Measurements from ENCODE around the gene MAPK8IP1. TPM values are rescaled to one million over a fixed set of nuclear protein-coding genes. Genes with fewer than 3 reads are reported as not detected.
"Not testable (repeated sequence)": the region's sequence is repeated elsewhere in the genome, so short reads cannot be mapped to it uniquely, and the experiment has no call there.

Gene MAPK8IP1
- total RNA-seq, 1 experiment from 2014 or later = 12.7 TPM

DNA sequence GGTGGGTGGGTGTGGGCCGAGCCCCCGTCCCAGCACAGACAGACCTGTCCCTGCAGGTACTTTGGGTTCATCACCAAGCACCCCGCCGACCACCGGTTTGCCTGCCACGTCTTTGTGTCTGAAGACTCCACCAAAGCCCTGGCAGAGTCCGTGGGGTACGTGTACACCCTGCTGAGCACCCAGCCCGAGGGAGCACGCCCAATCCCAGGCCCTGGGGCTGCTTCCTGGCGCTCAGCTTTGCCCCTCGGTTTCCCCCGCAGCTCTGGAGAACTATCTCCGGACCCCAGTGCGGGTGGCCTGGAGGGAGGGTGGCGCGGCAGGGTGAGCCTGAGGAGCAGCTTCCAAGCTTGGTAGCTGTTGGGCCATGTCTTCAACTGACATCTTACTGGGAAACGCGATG is 19.6 kb downstream of the MAPK8IP1 start:
- no peak overlapping the region for H3K4me3 ChIP-seq (ENCODE audit: low read depth in 2 of 2, low read length in 2 of 2)
- no TSS peak for BruUV-seq (replicated peaks)
- no peaks in the 10 kb centered on the region for H3K4me1 ChIP-seq (ENCODE audit: control insufficient read depth, insufficient read depth, low read length)
- no peaks in the 10 kb centered on the region for H3K36me3 ChIP-seq (ENCODE audit: control insufficient read depth, insufficient read depth, low read length)
- no peaks in the 10 kb centered on the region for H3K9me3 ChIP-seq (ENCODE audit: control insufficient read depth, insufficient read depth, low read depth, low read length)
- POLR2A ChIA-PET = no interaction called here
- no peak for TF ChIP-seq POLR2AphosphoS5 (IDR thresholded peaks at IDR 0.05; ENCODE audit: low read depth, low read length)
- TF ChIP-seq SIN3A (IDR thresholded peaks at IDR 0.05; ENCODE audit: borderline replicate concordance, insufficient read depth, low read depth, low read length) = no peak
- no peak for TF ChIP-seq TCF7L2 (IDR thresholded peaks at IDR 0.05; ENCODE audit: low read depth, low read length)
- TF ChIP-seq, protein P1, sequence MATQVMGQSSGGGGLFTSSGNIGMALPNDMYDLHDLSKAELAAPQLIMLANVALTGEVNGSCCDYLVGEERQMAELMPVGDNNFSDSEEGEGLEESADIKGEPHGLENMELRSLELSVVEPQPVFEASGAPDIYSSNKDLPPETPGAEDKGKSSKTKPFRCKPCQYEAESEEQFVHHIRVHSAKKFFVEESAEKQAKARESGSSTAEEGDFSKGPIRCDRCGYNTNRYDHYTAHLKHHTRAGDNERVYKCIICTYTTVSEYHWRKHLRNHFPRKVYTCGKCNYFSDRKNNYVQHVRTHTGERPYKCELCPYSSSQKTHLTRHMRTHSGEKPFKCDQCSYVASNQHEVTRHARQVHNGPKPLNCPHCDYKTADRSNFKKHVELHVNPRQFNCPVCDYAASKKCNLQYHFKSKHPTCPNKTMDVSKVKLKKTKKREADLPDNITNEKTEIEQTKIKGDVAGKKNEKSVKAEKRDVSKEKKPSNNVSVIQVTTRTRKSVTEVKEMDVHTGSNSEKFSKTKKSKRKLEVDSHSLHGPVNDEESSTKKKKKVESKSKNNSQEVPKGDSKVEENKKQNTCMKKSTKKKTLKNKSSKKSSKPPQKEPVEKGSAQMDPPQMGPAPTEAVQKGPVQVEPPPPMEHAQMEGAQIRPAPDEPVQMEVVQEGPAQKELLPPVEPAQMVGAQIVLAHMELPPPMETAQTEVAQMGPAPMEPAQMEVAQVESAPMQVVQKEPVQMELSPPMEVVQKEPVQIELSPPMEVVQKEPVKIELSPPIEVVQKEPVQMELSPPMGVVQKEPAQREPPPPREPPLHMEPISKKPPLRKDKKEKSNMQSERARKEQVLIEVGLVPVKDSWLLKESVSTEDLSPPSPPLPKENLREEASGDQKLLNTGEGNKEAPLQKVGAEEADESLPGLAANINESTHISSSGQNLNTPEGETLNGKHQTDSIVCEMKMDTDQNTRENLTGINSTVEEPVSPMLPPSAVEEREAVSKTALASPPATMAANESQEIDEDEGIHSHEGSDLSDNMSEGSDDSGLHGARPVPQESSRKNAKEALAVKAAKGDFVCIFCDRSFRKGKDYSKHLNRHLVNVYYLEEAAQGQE (IDR thresholded peaks at IDR 0.05; ENCODE audit: insufficient read depth in 1 of 2, low read depth in 2 of 2, low read length in 1 of 2) = no peak
- TF ChIP-seq, protein P2, sequence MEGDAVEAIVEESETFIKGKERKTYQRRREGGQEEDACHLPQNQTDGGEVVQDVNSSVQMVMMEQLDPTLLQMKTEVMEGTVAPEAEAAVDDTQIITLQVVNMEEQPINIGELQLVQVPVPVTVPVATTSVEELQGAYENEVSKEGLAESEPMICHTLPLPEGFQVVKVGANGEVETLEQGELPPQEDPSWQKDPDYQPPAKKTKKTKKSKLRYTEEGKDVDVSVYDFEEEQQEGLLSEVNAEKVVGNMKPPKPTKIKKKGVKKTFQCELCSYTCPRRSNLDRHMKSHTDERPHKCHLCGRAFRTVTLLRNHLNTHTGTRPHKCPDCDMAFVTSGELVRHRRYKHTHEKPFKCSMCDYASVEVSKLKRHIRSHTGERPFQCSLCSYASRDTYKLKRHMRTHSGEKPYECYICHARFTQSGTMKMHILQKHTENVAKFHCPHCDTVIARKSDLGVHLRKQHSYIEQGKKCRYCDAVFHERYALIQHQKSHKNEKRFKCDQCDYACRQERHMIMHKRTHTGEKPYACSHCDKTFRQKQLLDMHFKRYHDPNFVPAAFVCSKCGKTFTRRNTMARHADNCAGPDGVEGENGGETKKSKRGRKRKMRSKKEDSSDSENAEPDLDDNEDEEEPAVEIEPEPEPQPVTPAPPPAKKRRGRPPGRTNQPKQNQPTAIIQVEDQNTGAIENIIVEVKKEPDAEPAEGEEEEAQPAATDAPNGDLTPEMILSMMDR (IDR thresholded peaks at IDR 0.05) = no peak
- no peak overlapping the region for H3K27ac ChIP-seq (ENCODE audit: low read length)
- no peaks in the 10 kb centered on the region for H3K27me3 ChIP-seq (ENCODE audit: control insufficient read depth, insufficient read depth, low read length)
- intact Hi-C loops (cut with micrococcal nuclease; ENCODE audit: unreplicated experiment) = no loop called here
- ATAC-seq (no peak), DNase-seq (ENCODE audit: low read depth, low spot score) (no peak)
- in situ Hi-C loops (cut with HindIII; ENCODE audit: low pct_unique_long_range_greater_than_20kb, low sequenced_read_pairs) = no loop called here
- CTCF ChIA-PET = no interaction called here

DNA sequence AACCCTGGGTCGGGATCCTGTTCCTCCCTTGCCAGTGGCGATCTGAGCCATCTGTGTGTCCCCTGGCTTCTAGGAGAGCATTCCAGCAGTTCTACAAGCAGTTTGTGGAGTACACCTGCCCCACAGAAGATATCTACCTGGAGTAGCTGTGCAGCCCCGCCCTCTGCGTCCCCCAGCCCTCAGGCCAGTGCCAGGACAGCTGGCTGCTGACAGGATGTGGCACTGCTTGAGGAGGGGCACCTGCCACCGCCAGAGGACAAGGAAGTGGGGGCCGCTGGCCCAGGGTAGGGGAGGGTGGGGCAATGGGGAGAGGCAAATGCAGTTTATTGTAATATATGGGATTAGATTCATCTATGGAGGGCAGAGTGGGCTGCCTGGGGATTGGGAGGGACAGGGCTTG is 20.1 kb downstream of the MAPK8IP1 start:
- CTCF ChIA-PET; in situ Hi-C loops (cut with HindIII; ENCODE audit: low pct_unique_long_range_greater_than_20kb, low sequenced_read_pairs); ATAC-seq; H3K9me3 ChIP-seq (ENCODE audit: control insufficient read depth, insufficient read depth, low read depth, low read length); H3K36me3 ChIP-seq (ENCODE audit: control insufficient read depth, insufficient read depth, low read length); H3K4me3 ChIP-seq (ENCODE audit: low read depth in 2 of 2, low read length in 2 of 2); H3K27ac ChIP-seq (ENCODE audit: low read length); BruUV-seq (replicated peaks); POLR2A ChIA-PET; intact Hi-C loops (cut with micrococcal nuclease; ENCODE audit: unreplicated experiment); DNase-seq (ENCODE audit: low read depth, low spot score); H3K27me3 ChIP-seq (ENCODE audit: control insufficient read depth, insufficient read depth, low read length); H3K4me1 ChIP-seq (ENCODE audit: control insufficient read depth, insufficient read depth, low read length): not testable (repeated sequence)

DNA sequence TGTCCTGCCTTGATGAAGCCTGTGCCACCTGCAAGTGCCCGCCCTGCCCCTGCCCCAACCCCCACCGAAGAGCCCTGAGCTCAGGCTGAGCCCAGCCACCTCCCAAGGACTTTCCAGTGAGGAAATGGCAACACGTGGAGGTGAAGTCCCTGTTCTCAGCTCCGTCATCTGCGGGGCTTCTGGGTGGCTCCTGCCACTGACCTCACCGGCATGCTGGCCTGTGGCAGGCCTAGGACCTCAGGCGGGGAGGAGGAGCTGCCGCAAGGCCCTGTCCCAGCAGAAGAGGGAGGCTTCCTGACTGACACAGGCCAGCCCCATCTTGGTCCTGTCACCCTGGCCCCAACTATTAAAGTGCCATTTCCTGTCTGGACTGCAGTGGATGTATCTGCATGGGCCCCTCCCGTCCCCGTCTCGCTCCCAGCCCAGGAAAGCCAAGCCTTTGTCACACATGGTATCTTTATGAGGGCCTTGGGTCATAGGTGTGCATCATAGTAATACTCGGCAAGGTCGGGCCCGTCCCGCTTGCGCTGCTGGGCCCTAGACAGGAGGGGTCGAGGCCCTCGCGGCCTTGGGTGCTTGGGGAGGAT is 20.7 kb downstream of the MAPK8IP1 start:
- Histone ChIP-seq H3K36me3 (ENCODE audit: control insufficient read depth, insufficient read depth, low read length) (no peaks in the 10 kb centered on the region), H3K4me1 (ENCODE audit: control insufficient read depth, insufficient read depth, low read length) (no peaks in the 10 kb centered on the region), H3K27ac (ENCODE audit: low read length) (no peak overlapping the region), H3K9me3 (ENCODE audit: control insufficient read depth, insufficient read depth, low read depth, low read length) (no peaks in the 10 kb centered on the region), H3K27me3 (ENCODE audit: control insufficient read depth, insufficient read depth, low read length) (no peaks in the 10 kb centered on the region), H3K4me3 (ENCODE audit: low read depth in 2 of 2, low read length in 2 of 2) (no peak overlapping the region)
- BruUV-seq (replicated peaks) = no TSS peak
- in situ Hi-C loops (cut with HindIII; ENCODE audit: low pct_unique_long_range_greater_than_20kb, low sequenced_read_pairs) = no loop called here
- TF ChIP-seq, protein P1 (IDR thresholded peaks at IDR 0.05; ENCODE audit: insufficient read depth in 1 of 2, low read depth in 2 of 2, low read length in 1 of 2) = no peak
- no peak for TF ChIP-seq SIN3A (IDR thresholded peaks at IDR 0.05; ENCODE audit: borderline replicate concordance, insufficient read depth, low read depth, low read length)
- no peak for TF ChIP-seq TCF7L2 (IDR thresholded peaks at IDR 0.05; ENCODE audit: low read depth, low read length)
- TF ChIP-seq, protein P2 (IDR thresholded peaks at IDR 0.05) = no peak
- DNase-seq (ENCODE audit: low read depth, low spot score) = no peak
- intact Hi-C loops (cut with micrococcal nuclease; ENCODE audit: unreplicated experiment) = no loop called here
- ChIA-PET CTCF (no interaction called here), POLR2A (interaction anchor here (0.7 kb wide), 1 partner anchor 1689 kb away, joined by 8 read pairs; no protein-coding TSS in a partner anchor)
- ATAC-seq = no peak
